Transverse colon (tissue), 4 donors: ENCODE data around the gene RFLNA. TPM values are rescaled to one million over a fixed set of nuclear protein-coding genes. Genes with fewer than 3 reads are reported as not detected.

Source experiments
- DNase-seq: peaks from one replicate; pipeline ENCODE4 v3.0.0-alpha.2; 2019
- H3K27ac ChIP-seq, 4 donors: fragments of 200-600 bp; sonication (generic); 2 replicates each; pipeline ENCODE4 v1.5.1; 2016 to 2018; ENCODE audit warnings: inconsistent platforms in 4 of 4
- H3K27me3 ChIP-seq: fragments of 200-600 bp; sonication (generic); 2 replicates; pipeline ENCODE4 v1.5.1; 2017; ENCODE audit warnings: inconsistent platforms
- H3K36me3 ChIP-seq, 4 donors: fragments of 200-600 bp; sonication (generic); 2 replicates each; pipeline ENCODE4 v1.5.1; 2017 to 2019; ENCODE audit warnings: inconsistent platforms in 4 of 4
- H3K4me1 ChIP-seq, 4 donors: fragments of 200-600 bp; sonication (generic); 2 replicates each; pipeline ENCODE4 v1.5.1; 2017 to 2020; ENCODE audit warnings: inconsistent platforms in 4 of 4
- H3K4me3 ChIP-seq, 4 donors: fragments of 200-600 bp; sonication (generic); 1 replicate in 1 of 4; 2 replicates in 3 of 4; pipeline versions ENCODE4 v1.5.1 to v1.6.1; 2017 to 2019; ENCODE audit warnings: inconsistent platforms in 4 of 4
- H3K9me3 ChIP-seq, 2 donors: fragments of 200-600 bp; sonication (generic); 2 replicates each; pipeline ENCODE4 v1.5.1; 2017 to 2019; ENCODE audit warnings: inconsistent platforms in 2 of 2
- CTCF ChIP-seq, 5 experiments: fragments of 200-600 bp in 3 of 5; fragments of 450-650 bp in 2 of 5; sonication (generic) in 3 of 5; IDR thresholded peaks; 1 replicate in 2 of 5; 2 replicates in 3 of 5; pipeline ENCODE4 v1.5.1; 2016 to 2017; ENCODE audit warnings: antibody characterized with exemption in 5 of 5, inconsistent platforms in 3 of 5, mild to moderate bottlenecking in 2 of 5, moderate library complexity in 1 of 5
- EP300 ChIP-seq: sonication (generic); formaldehyde crosslinking; IDR thresholded peaks from one replicate; pipeline ENCODE4 v1.6.1; 2017; ENCODE audit warnings: antibody characterized with exemption, low read depth
- POLR2A ChIP-seq: fragments of 450-650 bp; IDR thresholded peaks from one replicate; pipeline ENCODE4 v1.6.1; 2016; ENCODE audit warnings: antibody characterized with exemption, mild to moderate bottlenecking, moderate library complexity
- POLR2AphosphoS5 ChIP-seq, 3 donors: sonication (generic); formaldehyde crosslinking; IDR thresholded peaks; one replicate each; pipeline ENCODE4 v1.6.1; 2016; ENCODE audit warnings: antibody characterized with exemption in 3 of 3
- WGBS, 2 donors: methylation state at CpG; one replicate each; pipeline ENCODE4 v1.1.5; 2018; ENCODE audit warnings: low coverage in 1 of 2; 5-methylcytosine and 5-hydroxymethylcytosine counted together
- in situ Hi-C, 4 donors: fragments of 200-750 bp; cut with MboI; loops; one replicate each; pipeline versions ENCODE4 v1.15.0 to v1.15.1; 2017; ENCODE audit warnings: low sequenced_read_pairs in 3 of 4, low pct_ligation_motif_present in 1 of 4, low pct_unique_long_range_greater_than_20kb in 1 of 4
- intact Hi-C: fragments of 100-400 bp; cut with DNase I; formaldehyde crosslinking; loops from one replicate; pipeline ENCODE4 v1.15.1; 2023; ENCODE audit warnings: low total_unique reads
- total RNA-seq, 4 donors: library from RNA; depleted of rRNA; stranded (reverse); fragments of >200 nt; gene quantifications; one replicate each; pipeline ENCODE4 v1.1.0, GENCODE V29; 2016

Gene RFLNA
- total RNA-seq, 4 donors from 2014 or later: 19.1 to 53.8 (median 30.7) TPM

GRCh38 chr12:124306686-124307555 lies 12.0 kb downstream of the RFLNA start:
- Histone ChIP-seq H3K27me3 (no peaks in the 10 kb centered on the region), H3K4me1 (no peaks in the 10 kb centered on the region), H3K36me3 (no peaks in the 10 kb centered on the region), H3K9me3 (no peaks in the 10 kb centered on the region), H3K4me3 (no peak overlapping the region), H3K27ac (no peak overlapping the region)
- intact Hi-C loops: no loop called here
- WGBS, 2 donors: 89% methylated on average over 28 of the region's 28 CpGs; no CpG with 5 or more reads in 1 of the 2 donors
- in situ Hi-C loops: loop anchor here in 1 of 4 donors (25.0 kb wide), 1 partner anchor 270 kb away; no protein-coding TSS in a partner anchor
- TF ChIP-seq EP300: no peak
- TF ChIP-seq POLR2A: no peak
- TF ChIP-seq CTCF (IDR thresholded peaks at IDR 0.05): no peak
- TF ChIP-seq POLR2AphosphoS5 (IDR thresholded peaks at IDR 0.05): no peak
- no peak for DNase-seq

GRCh38 chr12:124307556-124307825 lies 12.6 kb downstream of the RFLNA start:
- Histone ChIP-seq H3K27me3 (no peaks in the 10 kb centered on the region), H3K36me3 (no peaks in the 10 kb centered on the region), H3K4me1 (no peaks in the 10 kb centered on the region), H3K4me3 (no peak overlapping the region), H3K9me3 (no peaks in the 10 kb centered on the region), H3K27ac (no peak overlapping the region)
- in situ Hi-C loops (loop anchor here in 1 of 4 donors (25.0 kb wide), 1 partner anchor 270 kb away; no protein-coding TSS in a partner anchor), intact Hi-C loops (no loop called here)
- no peak for DNase-seq
- no peak for TF ChIP-seq CTCF (IDR thresholded peaks at IDR 0.05)
- WGBS, 2 donors: 96% methylated on average over 10 of the region's 10 CpGs; no CpG with 5 or more reads in 1 of the 2 donors

GRCh38 chr12:124308741-124309140 lies 13.8 kb downstream of the RFLNA start:
- in situ Hi-C loops: loop anchor here in 1 of 4 donors (25.0 kb wide), 1 partner anchor 271 kb away; no protein-coding TSS in a partner anchor
- Histone ChIP-seq H3K9me3 (no peaks in the 10 kb centered on the region), H3K4me3 (no peak overlapping the region), H3K27ac (no peak overlapping the region), H3K27me3 (no peaks in the 10 kb centered on the region), H3K4me1 (no peaks in the 10 kb centered on the region), H3K36me3 (no peaks in the 10 kb centered on the region)
- no peak for DNase-seq
- intact Hi-C loops: no loop called here
- TF ChIP-seq CTCF (IDR thresholded peaks at IDR 0.05): no peak
- TF ChIP-seq EP300: no peak
- TF ChIP-seq POLR2AphosphoS5 (IDR thresholded peaks at IDR 0.05): no peak
- no peak for TF ChIP-seq POLR2A
- WGBS, 2 donors: 96% methylated on average over 14 of the region's 18 CpGs; no CpG with 5 or more reads in 1 of the 2 donors

GRCh38 chr12:124309231-124309630 lies 14.3 kb downstream of the RFLNA start:
- Histone ChIP-seq H3K36me3 (no peaks in the 10 kb centered on the region), H3K27ac (no peak overlapping the region), H3K27me3 (no peaks in the 10 kb centered on the region), H3K4me3 (no peak overlapping the region), H3K4me1 (no peaks in the 10 kb centered on the region), H3K9me3 (no peaks in the 10 kb centered on the region)
- TF ChIP-seq POLR2A: no peak
- TF ChIP-seq POLR2AphosphoS5 (IDR thresholded peaks at IDR 0.05): no peak
- no peak for TF ChIP-seq CTCF (IDR thresholded peaks at IDR 0.05)
- TF ChIP-seq EP300: no peak
- in situ Hi-C loops: loop anchor here in 1 of 4 donors (25.0 kb wide), 1 partner anchor 272 kb away; no protein-coding TSS in a partner anchor
- DNase-seq: no peak
- intact Hi-C loops: no loop called here
- WGBS, 2 donors: 91% methylated on average over 16 of the region's 16 CpGs; no CpG with 5 or more reads in 1 of the 2 donors
